ENCODE data around the gene CSPG4.

DNA sequence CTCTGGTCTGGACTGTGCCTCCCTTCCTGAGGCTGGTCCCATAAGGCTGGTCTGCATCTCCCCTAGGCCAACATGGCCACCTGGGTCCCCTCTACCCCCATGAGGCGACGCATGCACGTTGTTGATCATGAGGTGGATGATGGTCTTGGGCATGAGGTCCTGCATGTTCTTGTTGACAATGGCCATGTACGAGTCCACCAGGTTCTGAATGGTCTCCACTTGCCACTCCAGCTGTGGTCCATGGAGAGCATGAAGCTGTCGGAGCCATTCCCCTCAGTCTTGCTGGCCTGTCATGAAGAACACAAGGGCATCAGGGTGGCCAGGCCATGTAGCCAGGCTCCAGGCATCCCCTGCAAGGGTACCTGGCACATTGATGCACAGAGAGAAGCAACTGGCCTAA, 27.1 kb upstream of the CSPG4 start:
- TF ChIP-seq FOXM1 (IDR thresholded peaks at IDR 0.05; ENCODE audit: borderline replicate concordance) (no peak), FOXK2 (IDR thresholded peaks at IDR 0.05) (no peak), SP1 (IDR thresholded peaks at IDR 0.05) (no peak), SUZ12 (IDR thresholded peaks at IDR 0.05) (no peak), CTBP1 (IDR thresholded peaks at IDR 0.05; ENCODE audit: borderline replicate concordance) (no peak), LEF1 (IDR thresholded peaks at IDR 0.05; ENCODE audit: borderline replicate concordance) (no peak), L3MBTL2 (conservative IDR thresholded peaks at IDR 0.05) (no peak), BHLHE40 (IDR thresholded peaks at IDR 0.05; ENCODE audit: borderline replicate concordance) (no peak), TARDBP (IDR thresholded peaks at IDR 0.05) (no peak), FOXA1 (IDR thresholded peaks at IDR 0.05) (no peak), PKNOX1 (IDR thresholded peaks at IDR 0.05) (no peak), NFRKB (IDR thresholded peaks at IDR 0.05) (no peak)

Data from HEK293T (cell line).